NCI-H748 (cell line): ENCODE measurements around the gene SART3.
A peak's percentile ranks its signal among the peaks of the same experiment; 100 is the strongest.
"Not testable (repeated sequence)": the region's sequence is repeated elsewhere in the genome, so short reads cannot be mapped to it uniquely, and the experiment has no call there.

Source experiments
- DNase-seq: peaks from one replicate; lab custom pipeline; 2025; ENCODE audit not compliant: unreplicated experiment; lab: John Stamatoyannopoulos, UW

Gene SART3

GRCh38 chr12:108495823-108496579 is 65.0 kb downstream of the SART3 start:
- DNase-seq = no peak

GRCh38 chr12:108495054-108495453 is 65.9 kb downstream of the SART3 start:
- DNase-seq = peak; percentile 14

- DNase-seq = no peak
These were observed 69.7 kb downstream of the SART3 start for GRCh38 chr12:108491256-108491655.

- DNase-seq = not testable (repeated sequence)
These were observed 73.9 kb downstream of the SART3 start for GRCh38 chr12:108487029-108487428.

- not testable (repeated sequence) for DNase-seq
These were observed 75.6 kb downstream of the SART3 start for GRCh38 chr12:108485371-108485770.

GRCh38 chr12:108484845-108485244 is 76.1 kb downstream of the SART3 start:
- DNase-seq = no peak

- DNase-seq = no peak
These were observed 76.5 kb downstream of the SART3 start for GRCh38 chr12:108484431-108484830.

GRCh38 chr12:108483213-108484059 is 77.5 kb downstream of the SART3 start:
- DNase-seq = no peak

- DNase-seq = no peak
These were observed 78.2 kb downstream of the SART3 start for GRCh38 chr12:108482717-108483212.

- DNase-seq = no peak
These were observed 81.5 kb downstream of the SART3 start for GRCh38 chr12:108479364-108480070.

- no peak for DNase-seq
These were observed 82.3 kb downstream of the SART3 start for GRCh38 chr12:108478611-108479206.

GRCh38 chr12:108477881-108478259 is 83.1 kb downstream of the SART3 start:
- DNase-seq = no peak

- no peak for DNase-seq
These were observed 83.7 kb downstream of the SART3 start for GRCh38 chr12:108477055-108477880.

- no peak for DNase-seq
These were observed 85.6 kb downstream of the SART3 start for GRCh38 chr12:108475396-108475795.

- DNase-seq = no peak
These were observed 87.4 kb downstream of the SART3 start for GRCh38 chr12:108473400-108474055.
